ACC112 (cell line): ENCODE results near the gene ATRNL1.

Source experiments
- H2AFZ ChIP-seq: fragments of 200-600 bp; sonication (generic); one replicate; pipeline ENCODE4 v1.6.0; 2017; ENCODE audit warnings: antibody characterized with exemption, low read length; ENCODE audit not compliant: unreplicated experiment
- H3K27ac ChIP-seq: fragments of 200-600 bp; sonication (generic); 2 replicates; pipeline ENCODE4 v1.5.1; 2014; ENCODE audit warnings: low read depth, mild to moderate bottlenecking, antibody characterized with exemption, low read length, moderate library complexity
- H3K27me3 ChIP-seq: fragments of 200-600 bp; sonication (generic); 2 replicates; pipeline ENCODE4 v1.6.1; 2014; ENCODE audit warnings: mild to moderate bottlenecking, antibody characterized with exemption, low read length, moderate library complexity, mixed read lengths; ENCODE audit not compliant: insufficient read depth
- H3K36me3 ChIP-seq: fragments of 200-600 bp; sonication (generic); 2 replicates; pipeline ENCODE4 v1.6.1; 2016; ENCODE audit warnings: mild to moderate bottlenecking, antibody characterized with exemption, low read length, moderate library complexity, mixed read lengths; ENCODE audit not compliant: insufficient read depth
- H3K4me1 ChIP-seq: fragments of 200-600 bp; sonication (generic); one replicate; pipeline ENCODE4 v1.6.1; 2016; ENCODE audit warnings: low read length, mixed read lengths; ENCODE audit not compliant: insufficient read depth, unreplicated experiment, control insufficient read depth
- H3K4me3 ChIP-seq: fragments of 200-600 bp; sonication (generic); 2 replicates; pipeline ENCODE4 v1.5.1; 2014; ENCODE audit warnings: mild to moderate bottlenecking, low read depth, low read length
- H3K79me2 ChIP-seq: fragments of 200-600 bp; sonication (generic); one replicate; pipeline ENCODE4 v1.6.0; 2016; ENCODE audit warnings: low read length; ENCODE audit not compliant: control insufficient read depth, unreplicated experiment, insufficient read depth

The ATRNL1 gene

DNA sequence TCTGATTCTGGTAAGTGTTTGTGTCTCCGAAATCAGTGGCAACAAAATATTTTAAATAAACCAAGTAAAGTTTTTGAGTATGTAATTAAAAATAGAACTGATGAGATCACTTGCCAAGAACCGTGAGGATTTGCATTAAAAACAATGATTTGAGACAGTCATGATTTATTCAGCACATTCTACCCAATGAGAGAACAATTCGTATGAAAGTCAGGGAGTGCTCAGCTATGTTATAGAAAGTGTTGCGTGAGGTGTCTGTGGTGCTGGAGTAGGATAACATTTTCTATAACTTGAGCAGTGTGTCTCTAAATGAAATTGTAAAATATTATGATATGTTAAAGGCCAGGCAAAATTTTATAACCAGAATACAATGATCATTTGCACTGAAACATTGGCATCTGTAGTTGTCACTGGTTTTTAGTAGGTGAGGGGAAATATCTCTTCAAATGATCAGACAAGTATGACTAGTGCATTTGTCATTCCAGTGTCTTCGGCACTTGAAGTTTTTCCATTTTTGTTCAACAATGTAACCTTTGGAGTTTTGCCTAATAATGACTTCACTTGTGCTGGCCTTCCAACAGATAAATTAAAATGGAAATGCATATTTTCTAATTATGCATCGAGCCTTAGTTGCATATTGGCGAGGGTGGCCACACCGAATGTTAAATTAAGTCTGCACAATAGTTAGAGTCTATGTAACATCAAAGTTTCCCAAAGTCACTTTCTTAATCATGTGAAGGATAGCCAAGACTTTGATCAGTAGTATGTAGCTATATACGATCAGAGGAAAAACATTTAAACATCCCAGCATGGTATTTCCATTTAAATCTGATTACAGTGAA is 844.0 kb downstream of the ATRNL1 start:
- Histone ChIP-seq H3K27ac (peak overlapping the region; percentile 40), H2AFZ (no peak overlapping the region), H3K4me1 (peaks cover 45% of the 10 kb centered on the region), H3K4me3 (peak overlapping the region; percentile 27), H3K36me3 (no peaks in the 10 kb centered on the region), H3K79me2 (no peaks in the 10 kb centered on the region), H3K27me3 (no peaks in the 10 kb centered on the region)

DNA sequence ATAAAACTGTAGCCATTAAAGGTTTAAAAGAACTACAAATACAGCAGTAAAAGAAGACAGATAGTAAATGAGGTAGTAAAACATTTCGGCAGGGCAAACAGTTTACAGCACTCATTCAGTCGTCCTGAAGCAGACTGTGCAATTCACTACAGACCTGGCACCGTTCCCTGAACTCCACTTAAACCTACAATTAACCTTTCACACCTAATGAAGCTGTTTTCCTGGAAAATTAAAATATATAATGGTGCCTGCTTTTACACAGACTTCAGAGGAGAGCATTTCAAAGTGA is 844.5 kb downstream of the ATRNL1 start:
- peak overlapping the region; percentile 27 for H3K4me3 ChIP-seq
- no peaks in the 10 kb centered on the region for H3K79me2 ChIP-seq
- no peaks in the 10 kb centered on the region for H3K36me3 ChIP-seq
- no peak overlapping the region for H2AFZ ChIP-seq
- H3K27me3 ChIP-seq = no peaks in the 10 kb centered on the region
- peak overlapping the region; percentile 7 for H3K27ac ChIP-seq
- H3K4me1 ChIP-seq = peaks cover 48% of the 10 kb centered on the region

DNA sequence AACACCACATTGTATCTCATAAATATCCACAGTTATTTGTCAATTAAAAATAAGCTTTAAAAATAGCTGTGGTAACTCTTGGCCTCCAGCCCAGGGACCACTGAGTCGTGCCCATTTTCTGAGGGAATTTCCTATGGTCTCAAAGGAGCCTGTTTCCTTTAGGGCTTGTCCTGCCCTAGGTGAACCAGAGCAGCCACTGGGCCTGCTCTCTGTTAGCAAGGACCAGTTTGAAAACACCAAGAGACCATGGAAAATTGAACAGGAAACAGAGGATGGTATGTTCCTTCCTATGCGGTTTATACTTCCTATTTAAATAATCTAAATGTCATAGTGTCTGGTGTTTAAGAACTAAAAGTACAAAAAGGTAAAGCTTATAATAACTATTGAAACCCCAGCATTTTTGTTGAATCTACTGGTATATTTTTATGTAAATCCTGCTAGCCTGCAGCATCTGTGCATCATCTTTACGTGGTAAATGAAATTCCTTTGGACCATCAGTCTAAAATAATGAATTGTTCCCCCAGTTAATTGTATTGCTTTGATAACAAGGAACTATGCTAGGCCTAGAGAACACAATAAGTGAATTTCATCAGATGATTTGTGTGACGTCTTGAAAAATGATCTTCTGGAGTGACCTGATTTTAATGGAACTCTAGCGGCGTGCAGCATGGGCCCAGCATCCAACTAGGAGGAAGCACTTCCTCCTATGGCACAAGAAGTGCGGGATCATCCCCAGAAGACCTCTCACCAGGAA is 846.1 kb downstream of the ATRNL1 start:
- H2AFZ ChIP-seq = no peak overlapping the region
- H3K27me3 ChIP-seq = no peaks in the 10 kb centered on the region
- no peaks in the 10 kb centered on the region for H3K79me2 ChIP-seq
- no peak overlapping the region for H3K4me3 ChIP-seq
- H3K4me1 ChIP-seq = peaks cover 48% of the 10 kb centered on the region
- no peak overlapping the region for H3K27ac ChIP-seq
- H3K36me3 ChIP-seq = no peaks in the 10 kb centered on the region

DNA sequence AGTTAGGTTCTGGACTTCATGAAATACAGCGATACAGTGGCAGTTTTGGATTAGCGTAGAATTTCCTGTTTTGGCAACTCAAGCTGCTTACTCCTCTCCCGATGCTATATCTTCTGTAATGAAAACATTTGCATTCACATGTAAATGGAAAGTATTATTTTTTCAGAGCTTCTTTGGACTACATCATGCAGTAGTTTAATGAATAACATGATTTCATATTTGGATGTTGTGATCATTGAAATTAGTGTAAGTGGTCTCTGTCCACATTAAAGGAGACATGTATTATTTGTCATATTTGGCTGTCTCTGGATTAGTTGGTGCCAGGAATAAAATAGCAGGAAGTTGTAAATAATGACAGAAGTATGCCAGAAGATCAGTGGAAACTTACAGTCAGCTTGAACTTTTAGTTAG is 848.2 kb downstream of the ATRNL1 start:
- H3K36me3 ChIP-seq = no peaks in the 10 kb centered on the region
- H2AFZ ChIP-seq = peak overlapping the region; percentile 47
- H3K27me3 ChIP-seq = no peaks in the 10 kb centered on the region
- H3K79me2 ChIP-seq = no peaks in the 10 kb centered on the region
- H3K4me1 ChIP-seq = peaks cover 43% of the 10 kb centered on the region
- peak overlapping the region; percentile 37; the same call in 1 of the 2 replicates for H3K4me3 ChIP-seq
- H3K27ac ChIP-seq = no peak overlapping the region

DNA sequence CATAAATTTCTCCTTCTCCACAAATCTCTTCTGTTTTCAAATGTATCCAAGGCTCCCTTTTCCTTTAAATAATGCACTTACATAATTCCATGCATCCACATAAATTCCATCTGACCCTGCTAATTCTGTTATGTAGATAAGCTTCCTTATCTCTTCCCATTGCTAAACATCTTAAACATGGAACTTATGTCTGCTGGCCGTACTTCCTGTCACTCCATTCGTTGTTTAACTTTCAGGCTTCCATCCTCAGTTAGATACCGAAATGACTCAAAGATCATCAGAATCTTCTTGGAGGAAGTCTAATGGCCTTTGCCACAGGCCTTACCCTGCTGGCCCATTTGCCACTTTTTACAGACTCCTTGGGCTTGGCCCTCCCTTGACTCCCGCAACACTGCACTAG is 848.9 kb downstream of the ATRNL1 start:
- peak overlapping the region; percentile 1 for H2AFZ ChIP-seq
- no peaks in the 10 kb centered on the region for H3K27me3 ChIP-seq
- no peak overlapping the region for H3K4me3 ChIP-seq
- H3K79me2 ChIP-seq = no peaks in the 10 kb centered on the region
- H3K4me1 ChIP-seq = peaks cover 44% of the 10 kb centered on the region
- H3K27ac ChIP-seq = no peak overlapping the region
- H3K36me3 ChIP-seq = no peaks in the 10 kb centered on the region

DNA sequence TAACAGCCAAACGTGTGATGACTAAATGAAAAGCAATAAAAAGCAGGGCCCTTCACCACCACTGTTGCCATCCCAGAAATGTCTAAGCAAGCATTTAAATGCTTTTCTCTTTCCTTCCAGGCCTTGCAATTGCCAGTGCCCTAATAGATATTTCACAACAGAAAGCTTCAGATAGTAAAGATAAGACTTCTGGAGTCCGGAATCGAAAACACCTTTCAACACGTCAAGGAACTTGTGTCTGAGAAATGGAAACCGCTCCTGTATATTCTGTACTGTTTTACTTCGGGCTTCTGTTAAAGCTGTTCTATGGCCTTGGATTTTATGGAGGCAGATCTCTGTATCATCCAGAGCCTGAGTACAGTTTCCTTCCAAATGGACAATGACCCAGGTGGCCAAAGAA is 851.4 kb downstream of the ATRNL1 start:
- Histone ChIP-seq H3K4me1 (peaks cover 51% of the 10 kb centered on the region), H3K4me3 (no peak overlapping the region), H3K36me3 (no peaks in the 10 kb centered on the region), H2AFZ (no peak overlapping the region), H3K27me3 (no peaks in the 10 kb centered on the region), H3K27ac (no peak overlapping the region), H3K79me2 (no peaks in the 10 kb centered on the region)

DNA sequence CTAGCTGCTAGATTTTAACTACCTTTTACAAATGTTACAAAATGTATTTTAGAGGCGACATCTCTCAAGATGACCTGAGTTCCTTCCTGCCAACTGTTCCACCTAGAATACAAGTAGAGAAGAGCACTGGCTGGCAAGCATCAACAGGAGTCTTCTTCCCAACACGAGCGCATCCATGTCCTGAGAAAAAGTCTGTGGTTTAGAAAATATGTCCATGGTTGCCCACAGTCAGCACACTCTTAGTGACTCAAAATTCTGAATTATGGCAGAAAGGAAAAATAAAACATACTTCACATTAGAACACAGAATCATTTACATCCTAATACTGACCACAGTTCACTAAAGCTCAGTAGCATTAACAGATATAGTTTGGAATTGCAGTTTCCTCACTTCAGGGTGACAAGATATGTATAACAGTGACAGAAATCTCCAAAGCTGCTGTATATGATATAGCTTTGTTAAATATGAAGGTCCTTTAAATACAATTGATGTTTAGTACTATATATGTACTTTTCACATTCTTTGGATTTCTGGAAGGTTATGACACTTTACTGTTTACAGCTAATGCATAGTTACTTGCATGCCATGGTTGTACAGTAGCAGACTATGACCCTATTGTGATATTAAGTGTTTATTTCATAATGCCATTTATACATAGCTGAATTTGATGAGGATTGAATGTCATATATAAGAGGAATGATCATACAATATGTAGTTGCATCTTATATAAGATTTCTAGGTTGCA is 852.7 kb downstream of the ATRNL1 start:
- Histone ChIP-seq H3K27ac (no peak overlapping the region), H3K4me3 (no peak overlapping the region), H3K27me3 (no peaks in the 10 kb centered on the region), H2AFZ (peak overlapping the region; percentile 39), H3K79me2 (no peaks in the 10 kb centered on the region), H3K4me1 (peaks cover 63% of the 10 kb centered on the region), H3K36me3 (no peaks in the 10 kb centered on the region)

DNA sequence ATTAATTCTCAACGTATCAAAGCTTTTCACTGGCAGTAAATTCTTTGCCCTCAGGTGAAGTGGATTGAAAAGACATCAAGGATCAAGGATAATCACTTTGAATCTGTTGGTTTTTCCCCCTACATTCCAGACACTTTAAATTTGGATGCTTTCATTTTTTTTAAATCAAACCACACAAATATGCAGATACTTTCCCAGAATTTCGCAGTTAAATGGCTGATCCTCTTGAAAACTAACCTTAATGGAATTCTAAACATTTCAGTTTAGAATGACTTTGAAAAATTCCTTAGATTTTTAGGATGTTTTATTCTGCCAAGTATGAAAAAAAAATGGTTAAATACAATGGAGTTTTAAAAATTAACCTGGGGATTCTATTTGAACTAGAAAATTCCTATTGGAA is 853.9 kb downstream of the ATRNL1 start:
- Histone ChIP-seq H3K79me2 (no peaks in the 10 kb centered on the region), H3K36me3 (no peaks in the 10 kb centered on the region), H3K4me3 (peak overlapping the region; percentile 23; the same call in 1 of the 2 replicates), H3K27ac (peak overlapping the region; percentile 59), H3K27me3 (no peaks in the 10 kb centered on the region), H3K4me1 (peaks cover 58% of the 10 kb centered on the region), H2AFZ (no peak overlapping the region)

DNA sequence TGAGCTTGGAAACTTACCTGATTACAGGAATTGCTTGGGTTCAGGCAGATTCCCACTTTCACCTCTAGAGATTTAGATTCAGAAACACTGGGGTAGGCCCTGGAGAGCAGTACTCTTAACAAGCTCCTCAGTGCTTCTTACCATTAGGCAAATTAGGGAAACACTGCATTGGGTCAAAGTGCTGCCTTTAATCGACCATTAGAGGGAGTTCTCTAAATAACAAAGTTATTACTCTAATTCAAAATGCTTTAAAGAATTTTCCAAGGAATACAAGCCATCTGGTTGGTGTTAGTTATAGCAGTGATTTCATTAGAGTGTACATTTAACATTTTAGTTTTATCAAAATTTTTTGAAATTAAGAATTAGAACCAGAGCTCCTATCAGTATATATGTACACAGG is 855.3 kb downstream of the ATRNL1 start:
- peaks cover 55% of the 10 kb centered on the region for H3K4me1 ChIP-seq
- H3K27me3 ChIP-seq = no peaks in the 10 kb centered on the region
- no peak overlapping the region for H2AFZ ChIP-seq
- no peaks in the 10 kb centered on the region for H3K79me2 ChIP-seq
- H3K27ac ChIP-seq = no peak overlapping the region
- no peaks in the 10 kb centered on the region for H3K36me3 ChIP-seq
- no peak overlapping the region for H3K4me3 ChIP-seq

DNA sequence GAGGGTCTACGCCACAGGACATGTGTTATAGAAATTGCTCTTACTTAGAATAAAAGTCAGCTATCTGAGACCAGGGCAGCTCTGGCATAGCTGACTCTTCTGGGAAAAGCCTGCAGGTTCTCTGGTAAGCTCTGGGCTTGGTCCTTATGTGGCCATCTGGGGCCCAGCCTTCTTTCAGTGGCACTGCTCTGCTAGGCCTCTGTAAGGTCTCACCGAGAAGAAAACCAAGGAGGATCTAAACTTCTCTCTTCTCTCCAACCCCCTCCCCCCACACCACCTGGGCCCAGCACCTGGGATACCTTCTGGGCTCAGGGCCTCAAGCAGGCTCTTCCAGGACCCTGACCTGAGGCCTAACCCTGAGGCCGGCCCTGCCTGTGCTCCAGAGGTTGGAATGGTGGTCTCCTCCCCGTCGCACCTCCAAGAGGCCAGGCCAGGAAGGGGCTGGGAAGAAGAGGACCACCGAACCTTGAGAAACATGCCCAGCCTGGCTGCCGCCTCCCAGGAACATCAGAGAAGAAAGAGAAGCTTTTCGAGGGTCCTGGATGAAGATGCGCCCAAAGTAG is 856.2 kb downstream of the ATRNL1 start:
- Histone ChIP-seq H3K4me1 (peaks cover 55% of the 10 kb centered on the region), H2AFZ (no peak overlapping the region), H3K27me3 (no peaks in the 10 kb centered on the region), H3K36me3 (no peaks in the 10 kb centered on the region), H3K27ac (no peak overlapping the region), H3K79me2 (no peaks in the 10 kb centered on the region), H3K4me3 (no peak overlapping the region)
